K562 (cell line): ENCODE results near the gene C2CD4D. TPM values are rescaled to one million over a fixed set of nuclear protein-coding genes. Genes with fewer than 3 reads are reported as not detected.

Source experiments
- ATAC-seq: fragments of 200-7000 bp; cut with Tn5 transposase; 3 replicates; pipeline ENCODE4 v1.9.1; 2020; ENCODE audit warnings: moderate library complexity
- BruUV-seq: library from RNA; stranded (reverse); fragments of 400-500 nt; replicated peaks from 2 replicates; lab custom pipeline; 2021; lab: Mats Ljungman, UMichigan
- CTCF ChIA-PET: fragments of 300-600 bp; formaldehyde crosslinking; extraction: SDS; loops from one replicate; lab custom pipeline; 2021; ENCODE audit warnings: low intra/inter-chr PET ratio; lab: Yijun Ruan, JAX
- POLR2A ChIA-PET: fragments of 300-600, 350-650 bp; sonication (Branson Sonifier 250); formaldehyde crosslinking; extraction: SDS; loops from one replicate; lab custom pipeline; 2021; ENCODE audit warnings: antibody characterized with exemption, inconsistent platforms; lab: Yijun Ruan, JAX
- DNase-seq, 4 experiments: peaks; one replicate each; pipeline versions ENCODE4 v3.0.0 to v3.0.0-alpha.2; 2011 to 2018; ENCODE audit warnings: low spot score in 3 of 4, mixed read lengths in 3 of 4; ENCODE audit errors: extremely low read depth in 1 of 4
- FAIRE-seq: peaks from 2 replicates; lab custom pipeline; 2011; peaks lifted over from hg19 to GRCh38; lab: Jason Lieb, UNC
- H2AFZ ChIP-seq: 2 replicates; pipeline ENCODE4 v1.6.0; 2011; ENCODE audit warnings: low read depth, low read length, control low read depth, inconsistent platforms
- H3K27ac ChIP-seq: fragments of 200-600 bp; 3 replicates; pipeline ENCODE4 v1.8.0; 2011; ENCODE audit warnings: low read depth, mild to moderate bottlenecking, control low read depth, inconsistent platforms, low read length, moderate library complexity, mixed read lengths; ENCODE audit errors: extremely low read depth
- H3K27me3 ChIP-seq, 2 experiments: fragments of 300-600 bp in 1 of 2; 2 replicates in 1 of 2; 3 replicates in 1 of 2; pipeline versions ENCODE4 v1.6.0 to v1.8.0; 2011; ENCODE audit warnings: inconsistent platforms in 2 of 2, low read length in 2 of 2, mild to moderate bottlenecking in 1 of 2, mixed read lengths in 1 of 2, moderate library complexity in 1 of 2; ENCODE audit not compliant: control insufficient read depth in 2 of 2, insufficient read depth in 2 of 2
- H3K36me3 ChIP-seq: fragments of 300-600 bp; 3 replicates; pipeline ENCODE4 v1.8.0; 2011; ENCODE audit warnings: mild to moderate bottlenecking, low read length, inconsistent platforms; ENCODE audit not compliant: control insufficient read depth, insufficient read depth
- H3K4me1 ChIP-seq, 2 experiments: fragments of 200-600 bp in 1 of 2; replicated peaks in 1 of 2; 2 replicates in 1 of 2; 3 replicates in 1 of 2; pipeline versions ENCODE4 v1.5.1 to v1.8.0; 2011; ENCODE audit warnings: inconsistent platforms in 2 of 2, low read length in 2 of 2, mild to moderate bottlenecking in 1 of 2, mixed read lengths in 1 of 2, moderate library complexity in 1 of 2; ENCODE audit not compliant: control insufficient read depth in 2 of 2, insufficient read depth in 2 of 2
- H3K4me2 ChIP-seq: 2 replicates; pipeline ENCODE4 v1.6.1; 2011; ENCODE audit warnings: low read length, control low read depth, inconsistent platforms, mixed read lengths; ENCODE audit not compliant: insufficient read depth
- H3K4me3 ChIP-seq: fragments of 200-600 bp; sonication (generic), shearing (Covaris generic); 2 replicates; pipeline ENCODE4 v1.5.1; 2016; ENCODE audit warnings: control low read depth, inconsistent platforms
- H3K79me2 ChIP-seq: fragments of 200-600 bp; 3 replicates; pipeline ENCODE4 v1.8.0; 2011; ENCODE audit warnings: low read length, inconsistent platforms; ENCODE audit not compliant: control insufficient read depth, insufficient read depth
- H3K9ac ChIP-seq, 2 experiments: 2 replicates each; pipeline versions ENCODE4 v1.6.0 to v1.6.1; 2011; ENCODE audit warnings: low read depth in 2 of 2, low read length in 2 of 2, control low read depth in 1 of 2, inconsistent platforms in 1 of 2, mild to moderate bottlenecking in 1 of 2, mixed read lengths in 1 of 2; ENCODE audit not compliant: insufficient read depth in 1 of 2
- H3K9me1 ChIP-seq: one replicate; pipeline ENCODE4 v1.6.0; 2011; ENCODE audit warnings: inconsistent platforms, mild to moderate bottlenecking, low read length, moderate library complexity; ENCODE audit not compliant: control insufficient read depth, insufficient read depth
- H3K9me3 ChIP-seq: replicated peaks from 2 replicates; pipeline ENCODE4 v1.5.1; 2011; ENCODE audit warnings: low read depth, low read length, inconsistent platforms; ENCODE audit not compliant: control insufficient read depth, insufficient read depth
- H4K20me1 ChIP-seq: replicated peaks from 2 replicates; pipeline ENCODE4 v1.6.1; 2011; ENCODE audit warnings: low read length, inconsistent platforms, mixed read lengths; ENCODE audit not compliant: control insufficient read depth, insufficient read depth
- BHLHE40 ChIP-seq: IDR thresholded peaks from 2 replicates; pipeline ENCODE4 v1.6.1; 2011; ENCODE audit warnings: low read length, improper control_type of control experiment
- BRD4 ChIP-seq: fragments of 200-600 bp; sonication (generic); IDR thresholded peaks from 2 replicates; pipeline ENCODE4 v1.6.1; 2017; ENCODE audit warnings: inconsistent platforms
- ESRRB ChIP-seq: fragments of 250-450 bp; sonication (Bioruptor Pico); IDR thresholded peaks from 2 replicates; pipeline ENCODE4 v1.5.0; 2020; ENCODE audit warnings: mild to moderate bottlenecking, moderate library complexity, borderline replicate concordance
- FIP1L1 ChIP-seq: fragments of 200-400 bp; formaldehyde crosslinking; IDR thresholded peaks from 2 replicates; pipeline ENCODE4 v1.6.1; 2018; ENCODE audit warnings: mild to moderate bottlenecking, low read depth, low read length; ENCODE audit not compliant: poor library complexity, severe bottlenecking
- GTF2A2 ChIP-seq: IDR thresholded peaks from 2 replicates; pipeline ENCODE4 v1.6.1; 2016; ENCODE audit warnings: mild to moderate bottlenecking, missing genetic modification characterization, missing compliant biosample characterization
- HNRNPUL1 ChIP-seq: fragments of 200-400 bp; formaldehyde crosslinking; IDR thresholded peaks from 2 replicates; pipeline ENCODE4 v1.6.1; 2017; ENCODE audit warnings: low read length
- MIER1 ChIP-seq: fragments of 450-650 bp; IDR thresholded peaks from 2 replicates; pipeline ENCODE4 v1.6.1; 2016; ENCODE audit warnings: antibody characterized with exemption, mild to moderate bottlenecking, low read depth
- NEUROD1 ChIP-seq: fragments of 150-350 bp; IDR thresholded peaks from 2 replicates; pipeline ENCODE4 v1.6.1; 2014; ENCODE audit warnings: borderline replicate concordance, low read length, low read depth; ENCODE audit not compliant: partially characterized antibody
- PRPF4 ChIP-seq: fragments of 200-400 bp; formaldehyde crosslinking; IDR thresholded peaks from one replicate; pipeline ENCODE4 v1.6.1; 2017; ENCODE audit warnings: low read length, low read depth, mild to moderate bottlenecking; ENCODE audit not compliant: insufficient read depth, poor library complexity, severe bottlenecking
- RAD51 ChIP-seq: fragments of 450-650 bp; IDR thresholded peaks from 2 replicates; pipeline ENCODE4 v1.7.1; 2016; ENCODE audit warnings: low read depth, mild to moderate bottlenecking, borderline replicate concordance
- RBBP5 ChIP-seq: fragments of 200-600 bp; sonication (generic); IDR thresholded peaks from 2 replicates; pipeline ENCODE4 v1.6.1; 2012; ENCODE audit warnings: borderline replicate concordance, mild to moderate bottlenecking, low read length, control low read depth, inconsistent platforms; ENCODE audit not compliant: insufficient read depth, poor library complexity, severe bottlenecking
- TAL1 ChIP-seq: fragments of 450-650 bp; IDR thresholded peaks from 2 replicates; pipeline ENCODE4 v1.6.1; 2016; ENCODE audit warnings: mild to moderate bottlenecking
- WGBS: fragments of 100-300 bp; shearing (Covaris generic); methylation state at CpG from one replicate; pipeline ENCODE4 v1.1.6; 2016; ENCODE audit warnings: low coverage, mixed read lengths; ENCODE audit not compliant: insufficient coverage; ENCODE audit errors: missing lambda C conversion rate; 5-methylcytosine and 5-hydroxymethylcytosine counted together
- in situ Hi-C: fragments of 300-500 bp; cut with MboI; formaldehyde crosslinking; loops from 4 replicates; pipeline ENCODE4 v1.15.0; 2018; ENCODE audit warnings: inconsistent platforms, mixed read lengths
- intact Hi-C: fragments of 100-400 bp; cut with micrococcal nuclease; formaldehyde crosslinking; loops from 2 replicates; pipeline ENCODE4 v1.14.2; 2022
- polyA plus RNA-seq, 8 experiments: library from polyadenylated mRNA; depleted of rRNA in 4 of 8; stranded (reverse) in 5 of 8; unstranded in 3 of 8; fragments of >200 nt; fragmentation: Nextera tagmentation in 2 of 8; fragmentation: Illumina TruSeq in 1 of 8; extraction: Ambion mirVana in 2 of 8; extraction: Trizol in 1 of 8; gene quantifications; 2 replicates each; pipeline versions ENCODE4 v1.2.1 to v1.2.3, GENCODE V29; 2011 to 2014; ENCODE audit warnings: inconsistent platforms in 1 of 8, missing spikeins in 1 of 8
- total RNA-seq, 7 experiments: library from RNA; depleted of rRNA in 6 of 7; stranded (reverse); fragments of >200 nt in 6 of 7; fragmentation: Illumina TruSeq in 2 of 7; extraction: Trizol in 2 of 7; gene quantifications; 2 replicates each; pipeline versions ENCODE4 v1.2.1 to v1.2.3, GENCODE V29; 2011 to 2021; ENCODE audit warnings: low replicate concordance in 1 of 7
- TF ChIP-seq, protein P1 (sequence below): fragments of 450-650 bp; formaldehyde crosslinking; IDR thresholded peaks from 2 replicates; pipeline ENCODE4 v1.4.0; 2022; ENCODE audit warnings: mild to moderate bottlenecking, moderate library complexity
- TF ChIP-seq, protein P2 (sequence below): sonication (generic); formaldehyde crosslinking; IDR thresholded peaks from 2 replicates; pipeline ENCODE4 v1.8.0; 2023; ENCODE audit warnings: missing genetic modification reagents, mild to moderate bottlenecking, borderline replicate concordance

The C2CD4D gene
- total and polyA plus RNA-seq, 9 of the 15 experiments (the other 6 are each of a cell fraction or from before 2014, with no cell fraction given) = not detected

DNA sequence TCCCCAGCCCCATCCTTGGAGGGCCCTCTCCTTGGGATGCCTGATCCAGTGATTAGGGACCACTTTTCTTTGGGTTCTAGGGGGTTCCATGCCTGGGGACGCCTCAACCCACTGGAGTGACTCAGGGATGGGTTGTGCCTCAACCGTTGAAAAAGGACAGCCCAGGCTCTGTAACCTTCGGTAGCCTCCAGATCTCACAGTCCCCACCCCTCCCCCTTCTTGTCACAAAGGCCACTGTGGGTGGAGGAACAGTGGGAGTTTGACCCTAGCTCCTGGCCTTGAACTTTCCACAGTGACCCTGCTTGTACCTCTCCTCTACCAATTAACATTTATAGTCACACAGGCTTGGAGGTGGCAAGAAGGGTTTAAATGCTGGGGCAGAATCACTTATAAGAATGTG lies 5.4 kb downstream of the C2CD4D start (continued):
- TF ChIP-seq, protein P1, sequence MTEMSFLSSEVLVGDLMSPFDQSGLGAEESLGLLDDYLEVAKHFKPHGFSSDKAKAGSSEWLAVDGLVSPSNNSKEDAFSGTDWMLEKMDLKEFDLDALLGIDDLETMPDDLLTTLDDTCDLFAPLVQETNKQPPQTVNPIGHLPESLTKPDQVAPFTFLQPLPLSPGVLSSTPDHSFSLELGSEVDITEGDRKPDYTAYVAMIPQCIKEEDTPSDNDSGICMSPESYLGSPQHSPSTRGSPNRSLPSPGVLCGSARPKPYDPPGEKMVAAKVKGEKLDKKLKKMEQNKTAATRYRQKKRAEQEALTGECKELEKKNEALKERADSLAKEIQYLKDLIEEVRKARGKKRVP (CRISPR knock-in tag) = no peak
- TF ChIP-seq ESRRB (CRISPR knock-in tag) (no peak), BRD4 (no peak), RAD51 (no peak)
- TF ChIP-seq, all 486 proteins: peak for 0

DNA sequence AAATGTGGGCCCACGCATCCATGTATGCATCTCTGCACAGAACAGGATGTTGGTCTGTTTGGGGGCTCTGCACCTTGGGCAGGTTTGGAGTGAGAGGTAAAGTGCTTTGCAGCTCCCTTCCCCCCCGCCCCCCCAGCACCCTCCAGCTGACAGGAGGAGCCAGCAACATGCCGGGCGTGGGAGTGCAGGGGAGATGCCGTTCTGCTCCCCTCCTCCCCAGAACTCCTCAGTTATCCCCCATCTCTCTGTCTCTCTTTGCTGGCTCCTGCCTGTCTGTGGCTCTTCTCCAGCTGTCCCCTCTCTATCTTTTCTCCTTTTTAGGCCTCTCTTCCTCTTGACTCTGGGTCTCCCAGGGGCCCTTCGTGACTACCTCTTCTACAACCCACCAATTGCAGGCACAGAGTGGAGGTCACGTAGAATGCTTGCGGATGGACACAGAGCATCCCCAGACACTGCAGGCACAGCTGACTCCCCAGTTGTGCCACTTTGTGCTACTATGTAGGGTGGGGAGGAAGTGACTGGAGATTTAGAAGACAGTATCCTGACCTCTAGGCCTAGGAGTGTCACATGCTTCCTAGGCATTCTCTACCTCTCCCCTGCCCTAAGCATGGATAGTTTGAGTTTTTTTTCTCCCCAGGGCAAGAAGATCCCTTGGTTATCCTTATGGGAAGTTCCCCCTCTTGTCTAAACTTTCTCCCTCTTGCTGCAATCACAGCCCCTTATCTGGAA lies 6.3 kb downstream of the C2CD4D start:
- ChIA-PET CTCF (interaction anchor here (0.6 kb wide), 1 partner anchor 163 kb away, joined by 3 read pairs; no protein-coding TSS in a partner anchor), POLR2A (interaction anchor here (0.5 to 0.7 kb wide), 2 partner anchors 194 to 230 kb away, joined by 3 to 4 read pairs; no protein-coding TSS in a partner anchor)
- Histone ChIP-seq H2AFZ (no peak overlapping the region), H3K27ac (no peak overlapping the region), H3K9me3 (no peaks in the 10 kb centered on the region), H3K4me2 (no peak overlapping the region), H3K27me3 (no peaks in the 10 kb centered on the region), H4K20me1 (no peaks in the 10 kb centered on the region), H3K9me1 (peaks cover 3% of the 10 kb centered on the region), H3K79me2 (no peaks in the 10 kb centered on the region), H3K9ac (no peak overlapping the region), H3K4me3 (no peak overlapping the region), H3K36me3 (no peaks in the 10 kb centered on the region), H3K4me1 (peaks cover 5 to 32% of the 10 kb centered on the region in 2 experiments)
- BruUV-seq = no TSS peak
- FAIRE-seq (no peak), DNase-seq (no peak), ATAC-seq (no peak)
- in situ Hi-C loops = loop anchor here (5.0 kb wide), 1 partner anchor 136 kb away; no protein-coding TSS in a partner anchor
- 41% methylated on average over 4 of the region's 8 CpGs for WGBS
- intact Hi-C loops = no loop called here
- TF ChIP-seq NEUROD1 (no peak), HNRNPUL1 (no peak), BHLHE40 (no peak), GTF2A2 (tag) (no peak), PRPF4 (no peak), TAL1 (no peak), RBBP5 (no peak), FIP1L1 (no peak), MIER1 (no peak)
- TF ChIP-seq, protein P2, sequence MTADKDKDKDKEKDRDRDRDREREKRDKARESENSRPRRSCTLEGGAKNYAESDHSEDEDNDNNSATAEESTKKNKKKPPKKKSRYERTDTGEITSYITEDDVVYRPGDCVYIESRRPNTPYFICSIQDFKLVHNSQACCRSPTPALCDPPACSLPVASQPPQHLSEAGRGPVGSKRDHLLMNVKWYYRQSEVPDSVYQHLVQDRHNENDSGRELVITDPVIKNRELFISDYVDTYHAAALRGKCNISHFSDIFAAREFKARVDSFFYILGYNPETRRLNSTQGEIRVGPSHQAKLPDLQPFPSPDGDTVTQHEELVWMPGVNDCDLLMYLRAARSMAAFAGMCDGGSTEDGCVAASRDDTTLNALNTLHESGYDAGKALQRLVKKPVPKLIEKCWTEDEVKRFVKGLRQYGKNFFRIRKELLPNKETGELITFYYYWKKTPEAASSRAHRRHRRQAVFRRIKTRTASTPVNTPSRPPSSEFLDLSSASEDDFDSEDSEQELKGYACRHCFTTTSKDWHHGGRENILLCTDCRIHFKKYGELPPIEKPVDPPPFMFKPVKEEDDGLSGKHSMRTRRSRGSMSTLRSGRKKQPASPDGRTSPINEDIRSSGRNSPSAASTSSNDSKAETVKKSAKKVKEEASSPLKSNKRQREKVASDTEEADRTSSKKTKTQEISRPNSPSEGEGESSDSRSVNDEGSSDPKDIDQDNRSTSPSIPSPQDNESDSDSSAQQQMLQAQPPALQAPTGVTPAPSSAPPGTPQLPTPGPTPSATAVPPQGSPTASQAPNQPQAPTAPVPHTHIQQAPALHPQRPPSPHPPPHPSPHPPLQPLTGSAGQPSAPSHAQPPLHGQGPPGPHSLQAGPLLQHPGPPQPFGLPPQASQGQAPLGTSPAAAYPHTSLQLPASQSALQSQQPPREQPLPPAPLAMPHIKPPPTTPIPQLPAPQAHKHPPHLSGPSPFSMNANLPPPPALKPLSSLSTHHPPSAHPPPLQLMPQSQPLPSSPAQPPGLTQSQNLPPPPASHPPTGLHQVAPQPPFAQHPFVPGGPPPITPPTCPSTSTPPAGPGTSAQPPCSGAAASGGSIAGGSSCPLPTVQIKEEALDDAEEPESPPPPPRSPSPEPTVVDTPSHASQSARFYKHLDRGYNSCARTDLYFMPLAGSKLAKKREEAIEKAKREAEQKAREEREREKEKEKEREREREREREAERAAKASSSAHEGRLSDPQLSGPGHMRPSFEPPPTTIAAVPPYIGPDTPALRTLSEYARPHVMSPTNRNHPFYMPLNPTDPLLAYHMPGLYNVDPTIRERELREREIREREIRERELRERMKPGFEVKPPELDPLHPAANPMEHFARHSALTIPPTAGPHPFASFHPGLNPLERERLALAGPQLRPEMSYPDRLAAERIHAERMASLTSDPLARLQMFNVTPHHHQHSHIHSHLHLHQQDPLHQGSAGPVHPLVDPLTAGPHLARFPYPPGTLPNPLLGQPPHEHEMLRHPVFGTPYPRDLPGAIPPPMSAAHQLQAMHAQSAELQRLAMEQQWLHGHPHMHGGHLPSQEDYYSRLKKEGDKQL = no peak
